GM12878 (cell line): ENCODE measurements around the gene PCED1B.

Source experiments
- CTCF ChIP-seq, 3 experiments: IDR thresholded peaks in 2 of 3; conservative IDR thresholded peaks in 1 of 3; 2 replicates each; pipeline ENCODE4 v1.5.1; 2011; ENCODE audit warnings: low read depth in 3 of 3, low read length in 3 of 3, mild to moderate bottlenecking in 3 of 3, control low read depth in 2 of 3, moderate library complexity in 2 of 3, inconsistent platforms in 1 of 3, mixed read lengths in 1 of 3; ENCODE audit not compliant: control insufficient read depth in 2 of 3, insufficient read depth in 1 of 3; ENCODE audit errors: extremely low read depth in 1 of 3
- EGR1 ChIP-seq, 2 experiments: IDR thresholded peaks; 1 replicate in 1 of 2; 2 replicates in 1 of 2; pipeline ENCODE4 v1.6.1; 2011 to 2012; ENCODE audit warnings: low read depth in 2 of 2, low read length in 2 of 2, borderline replicate concordance in 1 of 2, mild to moderate bottlenecking in 1 of 2, moderate library complexity in 1 of 2
- ELK1 ChIP-seq: IDR thresholded peaks from 2 replicates; pipeline ENCODE4 v1.6.1; 2012; ENCODE audit warnings: low read depth, low read length, improper control_type of control experiment
- EZH2 ChIP-seq: IDR thresholded peaks from 2 replicates; pipeline ENCODE4 v1.6.1; 2012; ENCODE audit warnings: low read depth, mild to moderate bottlenecking, control low read depth, inconsistent platforms, low read length, borderline replicate concordance; ENCODE audit not compliant: control insufficient read depth
- FOXM1 ChIP-seq: IDR thresholded peaks from 2 replicates; pipeline ENCODE4 v1.6.1; 2012; ENCODE audit warnings: low read depth, mild to moderate bottlenecking, inconsistent platforms, low read length, moderate library complexity
- PML ChIP-seq: IDR thresholded peaks from 2 replicates; pipeline ENCODE4 v1.6.1; 2012; ENCODE audit warnings: low read length, inconsistent platforms
- POLR2A ChIP-seq: IDR thresholded peaks from 2 replicates; pipeline ENCODE4 v1.6.1; 2011; ENCODE audit warnings: low read depth, mild to moderate bottlenecking, low read length
- RFX5 ChIP-seq: IDR thresholded peaks from 2 replicates; pipeline ENCODE4 v1.6.1; 2011; ENCODE audit warnings: low read depth, low read length, improper control_type of control experiment
- ZNF217 ChIP-seq: fragments of 450-650 bp; IDR thresholded peaks from 2 replicates; pipeline ENCODE4 v1.6.1; 2017; ENCODE audit warnings: antibody characterized with exemption, mild to moderate bottlenecking
- ZNF274 ChIP-seq: IDR thresholded peaks from one replicate; pipeline ENCODE4 v1.8.0; 2011; ENCODE audit not compliant: insufficient read length, insufficient read depth
- TF ChIP-seq, protein P1 (sequence below): IDR thresholded peaks from 2 replicates; pipeline ENCODE4 v1.6.1; 2011; ENCODE audit warnings: low read depth, mild to moderate bottlenecking, low read length, moderate library complexity, borderline replicate concordance; ENCODE audit errors: extremely low read depth
- TF ChIP-seq, protein P2 (sequence below): fragments of 450-650 bp; IDR thresholded peaks from 2 replicates; pipeline ENCODE4 v1.6.1; 2017; ENCODE audit warnings: mild to moderate bottlenecking

- TF ChIP-seq POLR2A (no peak), CTCF (IDR thresholded peaks at IDR 0.05 in 2 of 3, conservative IDR thresholded peaks at IDR 0.05 in 1 of 3; ENCODE audit: control insufficient read depth in 2 of 3, extremely low read depth in 1 of 3, insufficient read depth in 1 of 3, low read depth in 3 of 3, low read length in 3 of 3) (no peak), RFX5 (no peak), EZH2 (no peak), PML (no peak), ZNF274 (no peak), FOXM1 (no peak), ZNF217 (no peak), EGR1 (IDR thresholded peaks at IDR 0.05; ENCODE audit: borderline replicate concordance in 1 of 2, low read depth in 2 of 2, low read length in 2 of 2) (no peak), ELK1 (no peak)
- TF ChIP-seq, protein P1, sequence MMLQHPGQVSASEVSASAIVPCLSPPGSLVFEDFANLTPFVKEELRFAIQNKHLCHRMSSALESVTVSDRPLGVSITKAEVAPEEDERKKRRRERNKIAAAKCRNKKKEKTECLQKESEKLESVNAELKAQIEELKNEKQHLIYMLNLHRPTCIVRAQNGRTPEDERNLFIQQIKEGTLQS = no peak
- TF ChIP-seq, protein P2, sequence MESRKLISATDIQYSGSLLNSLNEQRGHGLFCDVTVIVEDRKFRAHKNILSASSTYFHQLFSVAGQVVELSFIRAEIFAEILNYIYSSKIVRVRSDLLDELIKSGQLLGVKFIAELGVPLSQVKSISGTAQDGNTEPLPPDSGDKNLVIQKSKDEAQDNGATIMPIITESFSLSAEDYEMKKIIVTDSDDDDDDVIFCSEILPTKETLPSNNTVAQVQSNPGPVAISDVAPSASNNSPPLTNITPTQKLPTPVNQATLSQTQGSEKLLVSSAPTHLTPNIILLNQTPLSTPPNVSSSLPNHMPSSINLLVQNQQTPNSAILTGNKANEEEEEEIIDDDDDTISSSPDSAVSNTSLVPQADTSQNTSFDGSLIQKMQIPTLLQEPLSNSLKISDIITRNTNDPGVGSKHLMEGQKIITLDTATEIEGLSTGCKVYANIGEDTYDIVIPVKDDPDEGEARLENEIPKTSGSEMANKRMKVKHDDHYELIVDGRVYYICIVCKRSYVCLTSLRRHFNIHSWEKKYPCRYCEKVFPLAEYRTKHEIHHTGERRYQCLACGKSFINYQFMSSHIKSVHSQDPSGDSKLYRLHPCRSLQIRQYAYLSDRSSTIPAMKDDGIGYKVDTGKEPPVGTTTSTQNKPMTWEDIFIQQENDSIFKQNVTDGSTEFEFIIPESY = no peak
Observed at GRCh38 chr12:47273191-47273626, 193.8 kb downstream of the PCED1B start.
